ENCODE data around the gene CLPSL1. TPM values are rescaled to one million over a fixed set of nuclear protein-coding genes. Genes with fewer than 3 reads are reported as not detected.

The CLPSL1 gene
- polyA plus RNA-seq, 1 experiment = not detected

DNA sequence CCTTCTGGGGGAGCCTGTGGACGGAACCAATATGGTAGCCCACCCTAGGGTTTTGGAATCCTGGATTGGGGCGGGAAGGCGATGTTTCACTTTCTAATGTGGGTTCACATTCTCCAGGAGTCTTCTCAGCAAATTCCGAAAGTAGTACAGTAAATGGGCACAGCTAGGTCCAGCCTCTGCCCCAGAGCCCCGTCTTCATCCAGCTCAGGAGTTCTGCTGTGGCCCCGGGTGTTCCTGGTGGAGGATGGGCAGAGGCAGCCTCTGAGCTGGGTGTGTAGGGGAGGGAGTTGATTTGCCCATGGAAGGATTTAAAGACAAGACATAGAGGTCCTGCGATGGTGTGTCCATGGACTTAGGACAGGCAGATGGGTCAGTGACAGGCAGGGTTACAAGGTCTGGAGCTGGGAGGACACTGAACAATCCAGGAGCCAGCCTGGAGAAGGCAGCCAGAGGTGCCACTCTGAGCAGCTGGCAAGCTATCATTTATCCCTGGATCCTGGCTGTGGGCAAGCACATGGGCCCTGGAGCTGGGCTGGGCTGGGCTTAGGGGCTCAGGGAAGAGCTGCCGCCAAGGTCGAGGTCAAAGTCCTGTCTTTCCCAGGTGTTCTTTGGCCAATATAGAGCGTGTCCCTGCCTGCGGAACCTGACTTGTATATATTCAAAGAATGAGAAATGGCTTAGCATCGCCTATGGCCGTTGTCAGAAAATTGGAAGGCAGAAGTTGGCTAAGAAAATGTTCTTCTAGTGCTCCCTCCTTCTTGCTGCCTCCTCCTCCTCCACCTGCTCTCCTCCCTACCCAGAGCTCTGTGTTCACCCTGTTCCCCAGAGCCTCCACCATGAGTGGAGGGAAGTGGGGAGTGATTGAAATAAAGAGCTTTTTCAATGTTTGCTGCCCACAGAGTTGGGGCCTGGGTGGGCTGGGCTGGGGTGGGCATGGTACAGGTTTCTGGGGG, 6.7 kb downstream of the CLPSL1 start:
- Histone ChIP-seq H3K27me3 (ENCODE audit: control insufficient read depth, insufficient read depth, low read length) (peaks cover 20% of the 10 kb centered on the region), H3K4me3 (ENCODE audit: low read depth, low read length) (no peak overlapping the region), H3K36me3 (ENCODE audit: control insufficient read depth, insufficient read depth, low read length) (no peaks in the 10 kb centered on the region)
- POLR2A ChIA-PET = interaction anchor here (0.7 kb wide), 1 partner anchor 25 kb away, joined by 9 read pairs; no protein-coding TSS in a partner anchor
- TF ChIP-seq, protein P1, sequence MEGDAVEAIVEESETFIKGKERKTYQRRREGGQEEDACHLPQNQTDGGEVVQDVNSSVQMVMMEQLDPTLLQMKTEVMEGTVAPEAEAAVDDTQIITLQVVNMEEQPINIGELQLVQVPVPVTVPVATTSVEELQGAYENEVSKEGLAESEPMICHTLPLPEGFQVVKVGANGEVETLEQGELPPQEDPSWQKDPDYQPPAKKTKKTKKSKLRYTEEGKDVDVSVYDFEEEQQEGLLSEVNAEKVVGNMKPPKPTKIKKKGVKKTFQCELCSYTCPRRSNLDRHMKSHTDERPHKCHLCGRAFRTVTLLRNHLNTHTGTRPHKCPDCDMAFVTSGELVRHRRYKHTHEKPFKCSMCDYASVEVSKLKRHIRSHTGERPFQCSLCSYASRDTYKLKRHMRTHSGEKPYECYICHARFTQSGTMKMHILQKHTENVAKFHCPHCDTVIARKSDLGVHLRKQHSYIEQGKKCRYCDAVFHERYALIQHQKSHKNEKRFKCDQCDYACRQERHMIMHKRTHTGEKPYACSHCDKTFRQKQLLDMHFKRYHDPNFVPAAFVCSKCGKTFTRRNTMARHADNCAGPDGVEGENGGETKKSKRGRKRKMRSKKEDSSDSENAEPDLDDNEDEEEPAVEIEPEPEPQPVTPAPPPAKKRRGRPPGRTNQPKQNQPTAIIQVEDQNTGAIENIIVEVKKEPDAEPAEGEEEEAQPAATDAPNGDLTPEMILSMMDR (IDR thresholded peaks at IDR 0.05; ENCODE audit: insufficient read depth, low read depth, low read length) = no peak
- DNase-seq (ENCODE audit: low read depth) = no peak
- CTCF ChIA-PET = interaction anchor here (0.6 to 2.6 kb wide), 6 partner anchors 9 to 306 kb away, joined by 3 to 10 read pairs (median 3); partner anchors contain the start of gene CLPS

DNA sequence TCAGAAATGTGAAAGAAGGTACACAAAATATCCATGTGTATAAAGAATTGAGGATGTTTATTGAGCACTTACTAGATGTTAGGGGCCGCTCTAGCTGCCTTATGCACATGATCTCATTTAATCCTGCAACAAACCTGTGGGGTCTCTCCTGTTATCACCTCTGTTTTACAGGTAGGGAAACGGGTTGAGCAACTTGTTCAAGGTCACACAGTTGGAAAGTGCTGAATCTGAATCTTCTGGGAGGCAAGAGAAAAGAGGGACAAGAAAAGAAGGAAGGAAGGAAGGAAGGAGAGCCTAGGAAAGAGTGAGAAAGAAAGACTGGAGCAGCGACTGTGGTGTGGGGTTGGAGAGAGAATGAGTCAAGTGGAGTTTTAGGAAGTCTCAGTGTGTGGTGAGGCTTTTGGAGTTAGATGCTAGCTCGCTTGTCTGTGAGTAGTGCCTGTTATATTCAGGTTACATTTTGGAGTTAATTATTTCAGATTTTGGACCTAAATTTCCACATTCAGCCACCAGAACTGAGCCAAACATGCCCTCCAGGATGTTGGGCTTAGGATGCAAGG, 7.7 kb downstream of the CLPSL1 start:
- ChIA-PET POLR2A (no interaction called here), CTCF (interaction anchor here (0.6 to 2.6 kb wide), 5 partner anchors 8 to 50 kb away, joined by 3 to 10 read pairs (median 3); partner anchors contain the start of gene CLPS)
- Histone ChIP-seq H3K36me3 (ENCODE audit: control insufficient read depth, insufficient read depth, low read length) (no peaks in the 10 kb centered on the region), H3K27me3 (ENCODE audit: control insufficient read depth, insufficient read depth, low read length) (peaks cover 23% of the 10 kb centered on the region), H3K4me3 (ENCODE audit: low read depth, low read length) (no peak overlapping the region)
- TF ChIP-seq, protein P1 (IDR thresholded peaks at IDR 0.05; ENCODE audit: insufficient read depth, low read depth, low read length) = no peak
- DNase-seq (ENCODE audit: low read depth) = no peak

DNA sequence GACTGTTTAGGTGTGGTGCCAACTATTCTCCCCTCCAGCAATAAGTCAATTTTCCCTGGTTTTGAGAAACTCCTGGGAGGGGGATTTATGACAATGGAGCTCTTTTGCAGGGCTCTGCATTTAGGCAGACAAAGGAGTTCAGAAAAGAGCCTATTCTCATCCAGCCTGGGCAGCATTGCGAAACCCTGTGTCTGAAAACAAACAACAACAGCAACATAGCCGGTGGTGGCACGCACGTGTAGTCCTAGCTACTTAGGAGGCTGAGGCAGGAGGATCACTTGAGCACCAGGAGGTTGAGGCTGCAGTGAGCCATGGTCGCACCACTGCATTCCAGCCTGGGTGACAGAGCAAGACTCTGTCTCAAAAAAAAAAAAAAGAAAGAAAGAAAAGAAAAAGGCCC, 9.9 kb downstream of the CLPSL1 start:
- CTCF ChIA-PET = no interaction called here

DNA sequence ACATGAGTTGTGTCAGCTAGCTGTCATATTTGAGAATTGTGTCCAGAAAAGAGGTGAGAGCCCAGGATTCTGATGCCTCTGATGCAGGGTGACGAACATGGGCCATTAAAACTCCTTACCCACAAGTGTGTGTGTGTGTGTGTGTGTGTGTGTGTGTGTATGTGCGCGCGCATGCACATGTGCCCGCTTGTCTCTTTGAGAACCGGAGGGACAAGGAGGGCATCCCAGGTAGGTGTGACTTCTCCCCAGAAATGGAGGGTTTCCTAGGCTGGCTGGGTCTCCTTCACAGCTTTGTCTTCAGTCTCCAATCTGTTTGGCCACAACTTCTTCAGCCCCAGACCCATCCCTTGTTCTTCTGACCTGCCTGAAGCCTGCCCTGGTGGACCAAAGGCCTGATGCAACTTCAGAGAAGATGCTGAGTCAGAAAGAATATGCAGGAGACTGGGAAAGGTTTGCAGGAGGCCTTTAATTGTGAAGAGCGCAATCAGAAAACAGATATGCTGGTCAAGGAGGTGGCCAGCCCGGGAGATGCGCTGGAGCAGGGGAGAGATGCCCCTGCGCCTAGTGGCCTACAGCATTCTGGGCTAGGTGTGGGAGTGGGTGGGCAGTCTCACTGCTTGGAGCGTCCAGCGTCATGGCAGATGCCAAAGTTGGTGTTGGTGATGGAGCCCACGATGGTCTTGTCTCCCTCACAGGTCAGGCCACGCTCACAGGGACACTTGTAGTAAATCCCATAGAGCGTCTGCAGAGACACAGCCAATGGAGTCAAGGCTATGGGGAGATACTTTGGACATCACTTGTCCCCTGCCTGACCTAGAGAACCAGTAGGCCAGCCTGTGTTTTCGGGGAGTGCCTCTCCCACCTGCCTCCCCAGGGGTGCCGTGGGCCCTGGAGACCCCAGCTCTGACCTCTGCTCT, 14.0 kb downstream of the CLPSL1 start:
- CTCF ChIA-PET = interaction anchor here (0.8 kb wide), 1 partner anchor 8 kb away, joined by 3 read pairs; no protein-coding TSS in a partner anchor

More for the DNA sequence above, 9.9 kb downstream of the CLPSL1 start:
- POLR2A ChIA-PET = no interaction called here
- Histone ChIP-seq H3K27me3 (ENCODE audit: control insufficient read depth, insufficient read depth, low read length) (peaks cover 25% of the 10 kb centered on the region), H3K4me3 (ENCODE audit: low read depth, low read length) (no peak overlapping the region), H3K36me3 (ENCODE audit: control insufficient read depth, insufficient read depth, low read length) (no peaks in the 10 kb centered on the region)
- no peak for DNase-seq (ENCODE audit: low read depth)
- TF ChIP-seq, protein P1 (IDR thresholded peaks at IDR 0.05; ENCODE audit: insufficient read depth, low read depth, low read length) = no peak

More for the DNA sequence above, 14.0 kb downstream of the CLPSL1 start:
- DNase-seq (ENCODE audit: low read depth) = no peak
- Histone ChIP-seq H3K27me3 (ENCODE audit: control insufficient read depth, insufficient read depth, low read length) (peaks cover 8% of the 10 kb centered on the region), H3K4me3 (ENCODE audit: low read depth, low read length) (no peak overlapping the region), H3K36me3 (ENCODE audit: control insufficient read depth, insufficient read depth, low read length) (no peaks in the 10 kb centered on the region)
- POLR2A ChIA-PET = no interaction called here
- TF ChIP-seq, protein P1 (IDR thresholded peaks at IDR 0.05; ENCODE audit: insufficient read depth, low read depth, low read length) = no peak

Data from BJ (cell line).